Measurements from ENCODE around the gene ARL6IP6.

The ARL6IP6 gene

DNA sequence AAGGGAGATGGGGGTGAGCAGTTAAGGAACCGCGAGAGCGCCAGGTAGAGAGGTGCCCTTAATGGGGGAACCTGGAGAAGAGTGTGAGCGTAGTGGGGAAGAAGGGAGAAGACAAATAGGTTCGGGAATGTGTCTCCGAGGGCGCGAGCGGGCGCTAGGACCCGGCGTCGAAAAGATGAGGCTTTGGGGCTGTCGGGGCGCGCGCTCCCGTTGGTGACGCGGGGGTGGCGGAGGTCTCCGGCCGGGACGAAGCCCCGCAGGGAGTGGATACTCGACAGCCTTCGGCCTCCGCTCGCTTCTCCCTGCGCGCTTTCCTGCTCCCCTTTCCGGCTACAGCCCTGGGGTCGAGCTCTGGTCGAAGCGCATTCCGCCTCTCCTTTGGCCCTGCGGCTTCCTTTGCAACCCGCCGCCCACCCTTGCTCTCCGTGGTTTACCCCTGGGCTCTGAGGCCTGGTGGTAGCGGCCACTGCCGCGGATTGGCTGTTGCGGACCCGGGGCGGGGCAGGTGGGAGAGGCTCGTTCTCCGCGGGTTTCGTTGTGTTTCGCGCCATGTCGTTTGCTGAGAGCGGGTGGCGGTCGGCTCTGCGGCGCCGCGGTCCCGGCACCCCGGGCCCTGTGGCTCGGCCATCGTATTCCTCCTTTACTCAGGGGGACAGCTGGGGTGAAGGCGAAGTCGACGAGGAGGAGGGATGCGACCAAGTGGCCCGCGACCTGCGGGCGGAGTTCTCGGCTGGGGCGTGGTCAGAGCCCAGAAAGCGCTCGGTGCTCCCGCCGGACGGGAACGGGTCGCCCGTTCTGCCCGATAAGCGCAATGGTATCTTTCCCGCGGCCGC is at the start of gene ARL6IP6:
TSS of gene ARL6IP6 (plus strand) at position 545 of the 833 bp plus-strand sequence. CDS start at position 550, 5 bp downstream.
- peak; percentile 93 for DNase-seq
- Mint-ChIP-seq H3K4me3 (peak within 1 kb of the TSS; percentile 98), H3K36me3 (ENCODE audit: low read depth) (peaks cover 36% of the 10 kb centered on the region), H3K27me3 (ENCODE audit: low read depth, poor library complexity) (no peaks in the 10 kb centered on the region), H3K27ac (peak within 1 kb of the TSS; percentile 99), H3K9me3 (no peaks in the 10 kb centered on the region), H3K4me1 (peaks cover 60% of the 10 kb centered on the region)
- no peak for TF ChIP-seq CTCF (IDR thresholded peaks at IDR 0.05)

GRCh38 chr2:152674334-152674733 is 44.1 kb upstream of the ARL6IP6 start:
- no peaks in the 10 kb centered on the region for H3K9me3 Mint-ChIP-seq
- DNase-seq: no peak
- TF ChIP-seq CTCF (IDR thresholded peaks at IDR 0.05): no peak
- H3K36me3 Mint-ChIP-seq (ENCODE audit: low read depth): peaks cover 60% of the 10 kb centered on the region
- no peaks in the 10 kb centered on the region for H3K4me1 Mint-ChIP-seq
- H3K4me3 Mint-ChIP-seq: no peak overlapping the region
- H3K27me3 Mint-ChIP-seq (ENCODE audit: low read depth, poor library complexity): no peaks in the 10 kb centered on the region
- H3K27ac Mint-ChIP-seq: no peak overlapping the region

DNA sequence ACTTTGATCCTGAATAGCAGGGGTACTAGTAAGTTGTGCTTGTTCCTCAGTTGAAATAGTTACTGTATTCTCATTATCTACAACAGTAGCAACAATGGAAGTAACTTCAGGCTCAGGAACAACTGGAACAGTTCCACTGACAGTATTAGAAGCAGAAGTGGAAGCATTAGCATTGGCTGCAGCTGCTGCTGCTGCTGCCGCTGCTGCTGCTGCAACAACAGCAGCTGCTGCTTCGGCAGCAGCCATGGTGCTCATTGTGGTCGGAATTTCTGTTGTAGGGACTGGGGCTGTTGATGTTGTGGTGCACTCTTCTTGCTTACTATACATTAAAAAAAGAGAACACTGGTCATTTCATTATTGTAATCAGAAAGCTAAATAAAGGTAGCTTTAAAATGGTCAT is 42.0 kb upstream of the ARL6IP6 start:
- no peak overlapping the region for H3K4me3 Mint-ChIP-seq
- no peaks in the 10 kb centered on the region for H3K4me1 Mint-ChIP-seq
- H3K36me3 Mint-ChIP-seq (ENCODE audit: low read depth): peaks cover 65% of the 10 kb centered on the region
- TF ChIP-seq CTCF (IDR thresholded peaks at IDR 0.05): no peak
- H3K9me3 Mint-ChIP-seq: no peaks in the 10 kb centered on the region
- H3K27ac Mint-ChIP-seq: no peak overlapping the region
- DNase-seq: no peak
- no peaks in the 10 kb centered on the region for H3K27me3 Mint-ChIP-seq (ENCODE audit: low read depth, poor library complexity)

DNA sequence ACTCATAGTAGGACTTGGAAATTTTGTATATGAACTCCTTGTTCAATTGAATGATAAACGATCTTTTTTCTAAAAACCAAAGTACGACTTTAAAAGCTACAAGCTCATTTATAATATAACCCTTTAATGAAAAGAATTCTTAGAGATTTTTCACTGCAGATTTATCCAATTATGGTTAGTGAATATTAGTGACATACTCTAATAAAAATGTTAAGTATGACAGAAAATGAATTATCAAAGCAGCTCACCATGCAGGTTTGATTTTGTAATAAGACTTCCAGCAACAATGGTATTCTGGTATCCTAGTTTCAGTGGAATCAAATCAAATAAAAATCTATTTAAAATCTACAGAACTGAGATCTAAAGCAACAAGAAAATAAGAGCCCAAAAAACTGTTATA is 39.6 kb upstream of the ARL6IP6 start:
- Mint-ChIP-seq H3K4me1 (no peaks in the 10 kb centered on the region), H3K27ac (no peak overlapping the region), H3K9me3 (peaks cover 7% of the 10 kb centered on the region), H3K27me3 (ENCODE audit: low read depth, poor library complexity) (no peaks in the 10 kb centered on the region), H3K36me3 (ENCODE audit: low read depth) (peaks cover 67% of the 10 kb centered on the region), H3K4me3 (no peak overlapping the region)
- no peak for TF ChIP-seq CTCF (IDR thresholded peaks at IDR 0.05)
- no peak for DNase-seq

GRCh38 chr2:152682663-152683062 is 35.8 kb upstream of the ARL6IP6 start:
- Mint-ChIP-seq H3K27ac (no peak overlapping the region), H3K4me1 (no peaks in the 10 kb centered on the region), H3K9me3 (peaks cover 21% of the 10 kb centered on the region), H3K4me3 (no peak overlapping the region), H3K36me3 (ENCODE audit: low read depth) (peaks cover 76% of the 10 kb centered on the region), H3K27me3 (ENCODE audit: low read depth, poor library complexity) (no peaks in the 10 kb centered on the region)
- no peak for TF ChIP-seq CTCF (IDR thresholded peaks at IDR 0.05)
- DNase-seq: peak; percentile 5

DNA sequence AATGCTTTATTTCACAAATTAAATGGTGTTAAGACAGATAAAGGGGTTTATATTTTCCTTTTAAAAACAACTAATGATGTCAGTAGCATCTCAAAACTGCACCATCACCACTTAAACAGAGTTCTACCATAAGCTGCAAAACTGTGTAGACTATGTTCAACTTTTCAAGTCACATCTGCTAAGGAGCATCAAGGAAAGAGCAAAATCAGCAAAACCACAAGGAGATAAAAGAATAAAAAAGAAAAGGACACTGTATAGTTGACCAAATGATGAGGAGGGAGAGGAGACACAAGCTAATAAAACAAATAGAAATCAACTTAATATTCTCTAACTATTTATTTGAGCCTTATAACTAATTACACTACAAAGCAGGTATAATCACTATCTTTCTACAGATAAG is 35.0 kb upstream of the ARL6IP6 start:
- Mint-ChIP-seq H3K9me3 (peaks cover 21% of the 10 kb centered on the region), H3K4me1 (no peaks in the 10 kb centered on the region), H3K27me3 (ENCODE audit: low read depth, poor library complexity) (no peaks in the 10 kb centered on the region), H3K4me3 (no peak overlapping the region), H3K36me3 (ENCODE audit: low read depth) (peaks cover 83% of the 10 kb centered on the region), H3K27ac (no peak overlapping the region)
- no peak for DNase-seq
- TF ChIP-seq CTCF (IDR thresholded peaks at IDR 0.05): no peak

All from nephron progenitor cell (in vitro differentiated cells).